Lower leg skin (tissue), 3 donors: Measurements from ENCODE around the gene MEGF6.

Experiments used
- POLR2A ChIP-seq, 2 donors: fragments of 450-650 bp; IDR thresholded peaks; one replicate each; pipeline ENCODE4 v1.6.1; 2016 to 2017; ENCODE audit warnings: antibody characterized with exemption in 2 of 2, mild to moderate bottlenecking in 1 of 2, moderate library complexity in 1 of 2
- TF ChIP-seq, protein P1 (sequence below), 3 donors: fragments of 450-650 bp; IDR thresholded peaks; one replicate each; pipeline ENCODE4 v1.5.1; 2016; ENCODE audit warnings: antibody characterized with exemption in 3 of 3, mild to moderate bottlenecking in 3 of 3, moderate library complexity in 2 of 3

DNA sequence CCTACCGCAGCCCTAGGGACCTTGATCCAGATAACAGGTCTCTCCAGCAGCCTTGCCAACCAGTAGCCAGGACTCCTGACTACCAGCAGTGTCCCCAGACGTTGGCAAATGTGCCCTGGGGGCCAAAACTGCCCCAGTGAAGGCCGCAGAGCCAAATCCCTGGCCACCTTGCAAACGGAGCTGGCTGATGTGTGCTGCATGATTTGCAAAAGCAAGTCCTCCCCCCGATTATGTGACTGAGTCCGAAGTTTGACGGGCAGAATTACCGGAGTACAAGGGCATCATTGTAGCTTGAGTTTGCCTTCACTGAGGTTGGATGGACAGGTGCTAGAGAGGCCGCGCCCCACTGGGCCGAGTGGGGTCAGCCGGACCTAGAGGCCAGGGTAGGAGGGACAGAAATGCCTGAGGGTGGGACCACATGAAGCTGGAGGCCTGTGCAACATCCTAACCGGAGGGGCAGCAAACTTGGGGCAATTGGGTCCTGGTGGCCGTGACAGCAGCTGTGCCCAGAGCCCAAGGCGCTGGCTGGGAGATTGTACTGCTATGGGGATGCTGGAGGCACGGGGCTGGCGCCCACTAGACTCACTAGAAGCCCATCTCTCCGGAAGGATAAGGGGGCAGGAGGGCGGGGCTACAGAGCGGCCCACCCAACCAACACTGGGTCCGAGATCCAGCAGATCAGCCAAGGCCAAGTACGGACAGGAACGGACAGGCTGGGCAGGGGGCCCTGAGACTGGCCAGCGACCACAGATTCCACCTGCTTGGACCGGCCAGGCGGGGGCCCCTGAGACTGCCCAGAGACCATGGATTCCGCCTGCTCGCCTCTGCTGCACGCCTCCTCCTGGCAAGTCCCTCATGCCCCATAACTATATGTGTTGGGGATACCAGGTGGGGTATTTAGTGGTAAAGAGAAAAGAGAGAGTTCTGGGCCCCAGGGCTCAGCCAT is 154.1 kb downstream of the MEGF6 start:
- TF ChIP-seq, protein P1, sequence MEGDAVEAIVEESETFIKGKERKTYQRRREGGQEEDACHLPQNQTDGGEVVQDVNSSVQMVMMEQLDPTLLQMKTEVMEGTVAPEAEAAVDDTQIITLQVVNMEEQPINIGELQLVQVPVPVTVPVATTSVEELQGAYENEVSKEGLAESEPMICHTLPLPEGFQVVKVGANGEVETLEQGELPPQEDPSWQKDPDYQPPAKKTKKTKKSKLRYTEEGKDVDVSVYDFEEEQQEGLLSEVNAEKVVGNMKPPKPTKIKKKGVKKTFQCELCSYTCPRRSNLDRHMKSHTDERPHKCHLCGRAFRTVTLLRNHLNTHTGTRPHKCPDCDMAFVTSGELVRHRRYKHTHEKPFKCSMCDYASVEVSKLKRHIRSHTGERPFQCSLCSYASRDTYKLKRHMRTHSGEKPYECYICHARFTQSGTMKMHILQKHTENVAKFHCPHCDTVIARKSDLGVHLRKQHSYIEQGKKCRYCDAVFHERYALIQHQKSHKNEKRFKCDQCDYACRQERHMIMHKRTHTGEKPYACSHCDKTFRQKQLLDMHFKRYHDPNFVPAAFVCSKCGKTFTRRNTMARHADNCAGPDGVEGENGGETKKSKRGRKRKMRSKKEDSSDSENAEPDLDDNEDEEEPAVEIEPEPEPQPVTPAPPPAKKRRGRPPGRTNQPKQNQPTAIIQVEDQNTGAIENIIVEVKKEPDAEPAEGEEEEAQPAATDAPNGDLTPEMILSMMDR (IDR thresholded peaks at IDR 0.05), result no peak
- TF ChIP-seq POLR2A (IDR thresholded peaks at IDR 0.05), result no peak
